ENCODE data around the gene TTC12.

TTC12 gene

GRCh38 chr11:113405724-113406478 lies 91.5 kb downstream of the TTC12 start:
- no peak for DNase-seq (ENCODE audit: low read depth)

- no peak for DNase-seq (ENCODE audit: low read depth)
Observed at GRCh38 chr11:113407163-113407562, 92.8 kb downstream of the TTC12 start.

- no peak for DNase-seq (ENCODE audit: low read depth)
Observed at GRCh38 chr11:113408206-113408605, 93.8 kb downstream of the TTC12 start.

- no peak for DNase-seq (ENCODE audit: low read depth)
Observed at GRCh38 chr11:113408887-113409286, 94.5 kb downstream of the TTC12 start.

- DNase-seq (ENCODE audit: low read depth) = no peak
Observed at GRCh38 chr11:113409526-113409925, 95.1 kb downstream of the TTC12 start.

- DNase-seq (ENCODE audit: low read depth) = no peak
Observed at GRCh38 chr11:113410414-113411135, 96.2 kb downstream of the TTC12 start.

GRCh38 chr11:113411536-113411935 lies 97.2 kb downstream of the TTC12 start:
- no peak for DNase-seq (ENCODE audit: low read depth)

- no peak for DNase-seq (ENCODE audit: low read depth)
Observed at GRCh38 chr11:113412675-113413074, 98.3 kb downstream of the TTC12 start.

GRCh38 chr11:113415343-113415742 lies 101.0 kb downstream of the TTC12 start:
- no peak for DNase-seq (ENCODE audit: low read depth)
